IPS-11a (cell line): ENCODE measurements around the gene CSNK2A3.
"Not testable (repeated sequence)": the region's sequence is repeated elsewhere in the genome, so short reads cannot be mapped to it uniquely, and the experiment has no call there.

ENCODE experiments used
- H3K4me3 ChIP-seq: one replicate; pipeline ENCODE4 v1.5.1; 2013; ENCODE audit warnings: low read depth, low read length, control low read depth

The CSNK2A3 gene

DNA sequence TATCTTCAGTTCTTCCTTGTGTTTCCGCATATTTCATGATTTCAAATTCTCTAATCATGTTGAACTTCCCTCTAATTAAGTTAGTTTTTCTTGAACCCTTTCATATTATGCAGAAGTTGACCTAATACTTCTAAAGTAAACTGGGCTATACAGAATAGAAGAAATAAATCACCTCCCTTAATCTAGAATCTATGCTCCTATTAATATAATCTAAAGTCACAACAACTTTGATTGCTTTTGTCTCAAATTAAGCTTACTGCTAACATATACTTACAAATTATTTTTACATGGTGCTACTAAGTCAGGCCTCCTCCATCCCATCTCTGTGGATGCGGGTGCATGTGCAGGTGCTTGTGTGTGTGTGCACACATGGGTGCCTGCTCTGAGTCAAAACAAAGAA lies 27.3 kb upstream of the CSNK2A3 start:
- H3K4me3 ChIP-seq: no peak overlapping the region

GRCh38 chr11:11379661-11380060 lies 26.6 kb upstream of the CSNK2A3 start:
- no peak overlapping the region for H3K4me3 ChIP-seq

DNA sequence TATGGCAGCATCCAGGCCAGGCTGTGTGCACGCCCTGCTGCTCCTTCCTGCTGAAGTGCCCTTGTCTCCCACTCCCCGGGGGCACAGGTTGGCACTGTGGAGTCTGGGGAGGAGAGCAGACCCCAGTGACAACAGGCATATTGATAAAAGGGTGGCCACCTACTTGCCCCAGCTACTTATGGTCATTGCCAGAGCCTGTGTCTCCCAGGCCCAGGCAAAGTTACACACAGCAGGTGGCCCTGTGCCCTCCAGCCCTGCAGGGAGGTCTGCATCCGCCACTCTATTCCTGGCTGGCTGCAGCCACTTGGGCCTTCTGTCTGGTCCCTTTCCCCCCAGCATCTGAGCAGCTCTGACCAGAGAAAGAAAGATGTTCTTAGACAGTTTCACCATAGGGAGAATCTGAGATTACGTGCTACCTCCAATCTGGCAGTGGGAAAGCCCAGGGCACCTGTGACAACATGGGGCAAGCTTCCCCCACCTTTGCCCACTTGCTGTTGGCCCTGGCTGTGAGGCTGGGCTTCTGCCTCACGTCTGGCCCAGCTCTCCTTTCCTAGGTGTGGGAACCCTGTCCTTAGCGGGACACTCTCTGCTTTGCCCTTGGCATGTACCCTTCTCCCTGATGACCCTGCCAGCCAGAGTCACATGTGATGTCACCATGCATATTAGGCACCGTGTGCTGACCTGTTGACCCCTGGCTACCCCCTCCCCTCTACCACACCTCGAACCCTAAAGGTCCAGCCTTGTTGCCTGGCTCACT lies 25.3 kb upstream of the CSNK2A3 start:
- no peak overlapping the region for H3K4me3 ChIP-seq

DNA sequence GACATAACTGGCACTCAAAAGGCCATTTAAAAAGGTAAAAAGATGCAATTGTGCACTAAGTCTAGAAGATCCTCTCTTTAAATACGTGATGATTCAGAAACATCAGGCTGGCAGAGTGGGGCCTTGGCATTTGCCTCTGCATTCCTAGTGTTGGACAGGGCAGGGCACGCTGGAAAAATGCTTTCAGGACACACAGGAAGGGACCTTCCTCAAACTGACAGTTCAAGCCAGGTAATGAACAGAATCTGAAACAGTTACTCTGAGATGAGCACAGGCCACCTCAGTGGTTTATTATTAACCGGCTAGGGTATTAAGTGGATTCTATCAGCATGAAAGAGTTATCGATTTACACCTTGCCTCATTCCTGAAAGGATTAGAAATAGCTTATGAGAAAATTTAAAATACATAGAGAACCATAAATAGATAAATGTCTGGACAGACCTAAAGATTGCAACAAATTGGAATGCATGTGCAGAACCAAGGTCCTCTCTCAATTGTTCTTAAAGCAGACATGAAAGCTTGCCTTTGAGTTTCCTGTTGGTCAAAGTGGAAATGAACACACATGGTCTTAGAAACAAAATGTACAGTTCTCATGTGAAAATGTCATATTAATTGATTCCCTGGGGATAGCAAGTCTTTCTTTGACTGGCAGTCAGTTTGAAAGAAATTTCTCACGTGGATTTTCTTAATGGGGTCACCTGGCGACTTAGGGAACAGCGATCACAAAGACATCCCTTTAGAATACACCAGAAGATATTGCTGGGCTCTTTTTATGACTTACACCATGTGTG lies 21.5 kb upstream of the CSNK2A3 start:
- no peak overlapping the region for H3K4me3 ChIP-seq

DNA sequence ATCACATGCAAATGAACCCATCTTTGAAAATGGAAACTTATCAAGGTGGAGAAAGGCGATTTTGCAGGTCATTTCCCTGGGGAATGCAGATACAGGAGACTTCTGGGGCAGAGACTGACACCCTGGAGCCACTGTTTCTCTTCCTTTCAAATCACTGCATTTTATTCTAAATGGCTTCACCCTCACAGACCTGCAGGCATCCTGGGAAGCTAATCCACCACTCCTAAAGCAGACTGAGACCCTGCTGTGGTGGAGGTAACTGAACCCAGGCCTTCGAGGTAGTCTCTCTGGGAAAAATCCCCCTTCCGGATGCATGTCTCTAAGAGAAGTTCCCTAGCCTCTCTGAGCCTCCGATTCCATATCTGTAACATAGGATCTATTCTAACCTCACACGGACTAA lies 20.9 kb upstream of the CSNK2A3 start:
- H3K4me3 ChIP-seq: no peak overlapping the region

DNA sequence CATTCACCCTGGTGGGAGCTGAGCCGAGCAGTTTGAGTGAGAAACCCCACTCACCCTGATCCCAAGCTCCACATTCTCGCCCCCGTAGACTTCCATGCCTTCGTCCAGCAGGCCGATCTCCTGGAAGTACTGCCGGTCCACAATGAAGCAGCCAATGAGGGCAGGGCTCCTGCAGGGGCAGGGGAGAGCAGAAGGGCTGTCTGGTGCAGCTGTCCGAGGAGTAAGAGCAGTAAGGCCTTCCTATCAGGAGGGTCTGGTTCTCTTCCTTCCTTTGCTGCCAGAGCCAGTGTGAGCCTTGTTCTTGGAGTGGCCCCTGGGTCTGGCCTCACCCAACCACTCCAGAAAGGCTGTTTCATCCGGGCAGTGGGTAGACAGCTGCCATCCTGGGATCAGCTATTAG lies 19.4 kb upstream of the CSNK2A3 start:
- H3K4me3 ChIP-seq: no peak overlapping the region

- H3K4me3 ChIP-seq: no peak overlapping the region
Measured at GRCh38 chr11:11370962-11371303, 17.9 kb upstream of the CSNK2A3 start.

GRCh38 chr11:11370255-11370961 lies 17.4 kb upstream of the CSNK2A3 start:
- H3K4me3 ChIP-seq: no peak overlapping the region

- H3K4me3 ChIP-seq: no peak overlapping the region
Measured at GRCh38 chr11:11366793-11367192, 13.7 kb upstream of the CSNK2A3 start.

DNA sequence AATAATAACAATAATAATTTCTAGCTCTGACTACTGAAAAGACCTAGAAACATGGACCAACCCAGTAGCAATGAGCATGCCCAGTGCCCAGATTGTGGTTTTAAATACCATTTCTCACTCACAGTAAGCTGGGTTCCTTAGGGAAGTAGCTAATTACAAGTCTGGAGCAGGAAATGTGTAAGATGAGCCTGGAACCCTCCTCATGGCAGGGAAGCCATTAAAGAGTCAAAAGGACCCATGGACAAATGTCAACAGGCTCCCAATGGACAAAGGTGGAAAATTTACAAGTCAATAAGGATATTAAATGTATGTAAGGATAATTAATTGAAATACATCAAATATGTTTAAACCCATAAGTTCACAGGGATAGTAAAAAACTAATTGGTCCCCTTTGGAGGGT lies 10.6 kb upstream of the CSNK2A3 start:
- H3K4me3 ChIP-seq: no peak overlapping the region

GRCh38 chr11:11359611-11360010 lies 6.6 kb upstream of the CSNK2A3 start:
- H3K4me3 ChIP-seq: no peak overlapping the region

GRCh38 chr11:11356842-11357241 lies 3.8 kb upstream of the CSNK2A3 start:
- no peak overlapping the region for H3K4me3 ChIP-seq

DNA sequence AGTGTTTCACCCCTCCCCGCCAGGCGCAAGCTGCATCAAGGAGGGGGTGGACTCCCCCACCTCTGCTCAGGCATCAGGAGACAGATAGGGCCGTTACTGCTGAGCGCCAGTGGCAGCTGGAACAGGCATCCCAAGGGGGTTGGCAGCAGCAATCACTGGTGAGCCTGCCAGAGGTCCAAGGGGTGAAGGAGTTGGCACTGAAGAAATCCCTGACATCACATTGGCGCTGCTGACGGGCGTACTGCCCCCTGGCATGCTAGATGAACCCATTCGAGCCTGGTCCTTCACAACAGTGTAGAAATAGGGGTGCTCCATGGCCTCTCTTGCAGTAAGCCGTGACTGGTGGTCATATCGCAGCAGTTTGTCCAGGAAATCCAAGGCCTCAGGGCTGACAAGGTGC lies 1.2 kb downstream of the CSNK2A3 start:
- not testable (repeated sequence) for H3K4me3 ChIP-seq

DNA sequence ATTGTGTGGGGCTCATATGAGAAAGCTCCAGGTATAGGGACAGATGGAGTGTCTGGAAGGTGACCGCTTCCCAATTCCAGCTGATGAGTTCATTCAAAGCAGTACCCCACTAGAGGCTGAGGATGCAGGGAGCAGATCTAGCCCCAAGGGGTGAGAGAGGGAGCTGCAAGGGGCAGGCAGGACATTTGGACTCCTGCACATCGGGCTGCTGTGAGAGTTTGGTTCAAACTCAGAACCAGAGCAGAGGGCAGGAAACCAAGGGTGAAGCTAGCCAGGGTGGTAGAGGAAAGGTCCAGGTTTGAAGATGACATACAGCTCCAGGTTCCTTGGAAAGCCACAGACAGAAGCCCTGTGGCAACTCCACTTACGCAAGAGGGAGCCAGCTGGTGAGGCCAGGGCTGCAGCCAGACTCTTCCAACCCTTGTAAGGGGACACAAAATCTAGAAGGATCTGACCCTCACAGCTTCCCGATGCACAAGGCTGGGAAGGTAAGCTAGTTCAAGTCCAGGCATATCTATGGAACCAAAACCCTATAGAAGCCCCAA lies 1.9 kb downstream of the CSNK2A3 start:
- H3K4me3 ChIP-seq: no peak overlapping the region

GRCh38 chr11:11349870-11350337 lies 3.1 kb downstream of the CSNK2A3 start:
- no peak overlapping the region for H3K4me3 ChIP-seq

DNA sequence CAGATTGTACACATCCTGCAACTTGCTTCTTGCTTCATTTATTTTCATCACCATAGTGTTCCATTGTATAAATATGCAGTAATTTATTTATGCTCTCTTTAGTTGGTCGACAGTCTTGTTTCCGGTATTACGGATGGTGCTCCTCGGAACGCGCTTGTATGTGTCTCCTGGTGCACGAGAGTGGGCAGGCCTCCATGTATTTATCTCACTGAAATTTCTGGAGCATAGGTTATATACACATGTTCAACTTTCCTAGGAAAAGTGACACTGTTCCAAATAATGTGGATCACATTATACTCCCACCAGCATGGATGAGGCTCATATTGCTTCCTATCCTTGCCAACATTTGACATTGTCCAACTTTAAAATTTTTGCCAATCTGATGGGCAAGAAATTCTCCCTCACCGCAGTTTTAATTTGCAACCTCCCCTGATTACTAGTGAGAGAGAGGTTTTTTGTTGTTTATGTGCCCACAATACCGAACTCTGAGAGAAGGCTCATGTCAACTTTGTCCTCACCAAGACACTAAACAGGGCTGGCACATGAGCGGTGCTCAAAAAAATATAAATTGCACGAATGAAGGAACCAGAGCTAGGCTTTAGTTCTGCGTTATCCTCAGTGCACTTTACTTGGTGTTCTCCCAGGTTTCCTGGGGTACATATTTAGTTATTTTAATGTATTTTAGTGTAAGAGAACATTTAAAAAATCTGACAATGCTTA lies 3.8 kb downstream of the CSNK2A3 start:
- no peak overlapping the region for H3K4me3 ChIP-seq

GRCh38 chr11:11348303-11348702 lies 4.7 kb downstream of the CSNK2A3 start:
- H3K4me3 ChIP-seq: no peak overlapping the region

- no peak overlapping the region for H3K4me3 ChIP-seq
Measured at GRCh38 chr11:11347592-11347991, 5.5 kb downstream of the CSNK2A3 start.

DNA sequence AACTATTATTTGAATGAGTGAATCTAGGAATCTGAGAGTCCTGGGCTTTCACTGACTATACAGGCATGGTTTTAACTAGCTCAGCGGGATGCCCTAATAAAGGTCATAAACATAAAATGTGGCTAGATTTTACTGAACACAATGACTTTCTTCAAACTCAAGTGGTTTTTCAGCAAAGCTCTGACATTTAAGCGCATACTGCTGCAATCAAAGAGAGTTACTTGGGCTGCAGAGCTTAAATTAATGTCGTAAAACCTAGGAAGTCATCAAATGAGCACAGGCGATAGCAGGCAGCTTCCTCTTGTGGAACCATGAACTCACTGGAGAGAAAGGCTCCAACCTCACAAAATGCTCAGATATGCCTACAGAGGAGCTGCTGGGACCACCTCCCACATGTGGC lies 6.7 kb downstream of the CSNK2A3 start:
- no peak overlapping the region for H3K4me3 ChIP-seq

- no peak overlapping the region for H3K4me3 ChIP-seq
Measured at GRCh38 chr11:11345099-11345498, 8.0 kb downstream of the CSNK2A3 start.

DNA sequence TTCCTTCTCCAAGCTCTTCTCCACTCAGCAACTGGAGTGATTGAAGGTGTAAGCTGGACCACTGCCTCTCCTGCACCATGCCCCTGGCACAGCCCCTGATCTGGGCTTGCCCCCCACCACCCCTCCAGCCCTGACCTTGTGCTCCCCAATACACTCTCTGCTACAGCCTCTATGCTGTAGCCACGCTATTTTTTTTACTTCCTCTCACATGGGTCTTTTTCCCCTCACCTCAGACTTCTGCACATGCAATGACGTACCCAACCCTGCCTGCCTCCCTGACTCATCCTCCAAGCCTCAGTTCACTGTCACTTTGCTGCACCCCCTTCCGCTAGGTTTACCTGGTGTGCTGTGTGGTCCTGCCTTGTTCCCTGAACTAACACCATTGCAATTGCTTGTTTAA lies 9.0 kb downstream of the CSNK2A3 start:
- no peak overlapping the region for H3K4me3 ChIP-seq
